Thymus (tissue), 11 donors: ENCODE data around the gene MCM6. TPM values are rescaled to one million over a fixed set of nuclear protein-coding genes. Genes with fewer than 3 reads are reported as not detected.
"Not testable (repeated sequence)": the region's sequence is repeated elsewhere in the genome, so short reads cannot be mapped to it uniquely, and the experiment has no call there.

Experiments used
- DNase-seq, 9 donors: peaks; one replicate each; pipeline ENCODE4 v3.0.0-alpha.2; 2013; ENCODE audit warnings: low spot score in 9 of 9, low read depth in 6 of 9, missing footprints in 1 of 9
- H3K27ac ChIP-seq, 2 donors: one replicate each; pipeline ENCODE4 v1.5.1; 2013; ENCODE audit warnings: control low read depth in 1 of 2, low read depth in 1 of 2, low read length in 1 of 2, mild to moderate bottlenecking in 1 of 2, moderate library complexity in 1 of 2
- H3K27me3 ChIP-seq, 2 donors: one replicate each; pipeline ENCODE4 v1.5.1; 2013; ENCODE audit warnings: low read length in 1 of 2; ENCODE audit not compliant: control insufficient read depth in 2 of 2, insufficient read depth in 1 of 2
- H3K36me3 ChIP-seq, 2 donors: one replicate each; pipeline ENCODE4 v1.5.1; 2013; ENCODE audit warnings: low read length in 1 of 2, mild to moderate bottlenecking in 1 of 2, moderate library complexity in 1 of 2; ENCODE audit not compliant: control insufficient read depth in 2 of 2, insufficient read depth in 2 of 2
- H3K4me1 ChIP-seq, 2 donors: one replicate each; pipeline ENCODE4 v1.5.1; 2013; ENCODE audit warnings: low read length in 2 of 2; ENCODE audit not compliant: control insufficient read depth in 2 of 2, insufficient read depth in 2 of 2
- H3K4me3 ChIP-seq, 2 donors: one replicate each; pipeline ENCODE4 v1.5.1; 2013; ENCODE audit warnings: low read length in 2 of 2, control low read depth in 1 of 2, mild to moderate bottlenecking in 1 of 2
- H3K9me3 ChIP-seq, 2 donors: one replicate each; pipeline ENCODE4 v1.5.1; 2013; ENCODE audit warnings: low read length in 1 of 2, mild to moderate bottlenecking in 1 of 2; ENCODE audit not compliant: control insufficient read depth in 2 of 2, insufficient read depth in 1 of 2
- WGBS: extraction: QIAGEN DNeasy Blood & Tissue Kit; methylation state at CpG from one replicate; pipeline ENCODE4 v1.1.7; 2013; 5-methylcytosine and 5-hydroxymethylcytosine counted together
- polyA plus RNA-seq: library from polyadenylated mRNA; stranded (reverse); fragments of 200-250 nt; gene quantifications from one replicate; pipeline ENCODE4 v1.2.3, GENCODE V29; 2013
- total RNA-seq: library from RNA; stranded (reverse); fragments of 120-200 nt; gene quantifications from one replicate; pipeline ENCODE4 v1.2.4, GENCODE V29; 2013
- donor health status: healthy.

MCM6 gene
- total and polyA plus RNA-seq, 2 donors = 19.5 to 52.4 TPM

GRCh38 chr2:135821190-135821589 is 55.1 kb downstream of the MCM6 start:
- Histone ChIP-seq H3K36me3 (peaks cover 12 to 19% of the 10 kb centered on the region in 2 donors), H3K4me3 (peak overlapping the region; percentile 55 to 84), H3K4me1 (peaks cover 29 to 47% of the 10 kb centered on the region in 2 donors), H3K27me3 (no peaks in the 10 kb centered on the region), H3K27ac (peak overlapping the region; percentile 36 to 95), H3K9me3 (peaks cover 7 to 13% of the 10 kb centered on the region in 2 donors)
- DNase-seq = peak in 1 of 9 donors; percentile 53
- 58% methylated on average over 2 of the region's 2 CpGs for WGBS

- no peaks in the 10 kb centered on the region for H3K27me3 ChIP-seq
- peak in 7 of 9 donors; percentile 57 to 92 (median 76) for DNase-seq
- peak overlapping the region; percentile 55 to 84 for H3K4me3 ChIP-seq
- H3K4me1 ChIP-seq = peaks cover 20 to 37% of the 10 kb centered on the region in 2 donors
- 4% methylated on average over 9 of the region's 9 CpGs for WGBS
- H3K36me3 ChIP-seq = peaks cover 12 to 19% of the 10 kb centered on the region in 2 donors
- H3K9me3 ChIP-seq = peaks cover 7 to 13% of the 10 kb centered on the region in 2 donors
- peak overlapping the region; percentile 85 to 95 for H3K27ac ChIP-seq
Measured at GRCh38 chr2:135820003-135820618, 56.1 kb downstream of the MCM6 start.

GRCh38 chr2:135818937-135819610 is 57.2 kb downstream of the MCM6 start:
- WGBS = 67% methylated on average over 8 of the region's 8 CpGs
- DNase-seq = peak in 3 of 9 donors; percentile 58 to 79 (median 65)
- H3K27me3 ChIP-seq = no peaks in the 10 kb centered on the region
- peak overlapping the region in 1 of 2 donors; percentile 84 for H3K4me3 ChIP-seq
- peaks cover 12 to 17% of the 10 kb centered on the region in 2 donors for H3K36me3 ChIP-seq
- peak overlapping the region; percentile 85 to 95 for H3K27ac ChIP-seq
- peaks cover 7 to 13% of the 10 kb centered on the region in 2 donors for H3K9me3 ChIP-seq
- peaks cover 18 to 27% of the 10 kb centered on the region in 2 donors for H3K4me1 ChIP-seq

GRCh38 chr2:135817951-135818350 is 58.3 kb downstream of the MCM6 start:
- Histone ChIP-seq H3K4me1 (peaks cover 16 to 17% of the 10 kb centered on the region in 2 donors), H3K27me3 (no peaks in the 10 kb centered on the region), H3K9me3 (peaks cover 1 to 5% of the 10 kb centered on the region in 2 donors), H3K4me3 (no peak overlapping the region), H3K27ac (no peak overlapping the region), H3K36me3 (peaks cover 5 to 6% of the 10 kb centered on the region in 2 donors)
- DNase-seq = no peak
- WGBS = 94% methylated on average over 4 of the region's 4 CpGs

- 96% methylated on average over 18 of the region's 18 CpGs for WGBS
- H3K9me3 ChIP-seq = peaks cover 0 to under 1% of the 10 kb centered on the region in 2 donors
- H3K4me3 ChIP-seq = no peak overlapping the region
- peaks cover under 1 to 3% of the 10 kb centered on the region in 2 donors for H3K36me3 ChIP-seq
- H3K4me1 ChIP-seq = peaks cover 13 to 17% of the 10 kb centered on the region in 2 donors
- no peak overlapping the region for H3K27ac ChIP-seq
- no peak for DNase-seq
- no peaks in the 10 kb centered on the region for H3K27me3 ChIP-seq
Measured at GRCh38 chr2:135817466-135817865, 58.8 kb downstream of the MCM6 start.

GRCh38 chr2:135815269-135815668 is 61.0 kb downstream of the MCM6 start:
- Histone ChIP-seq H3K9me3 (peaks cover 0 to 2% of the 10 kb centered on the region in 2 donors), H3K27me3 (no peaks in the 10 kb centered on the region), H3K36me3 (peaks cover 0 to 3% of the 10 kb centered on the region in 2 donors), H3K4me1 (peaks cover 9 to 13% of the 10 kb centered on the region in 2 donors), H3K27ac (no peak overlapping the region), H3K4me3 (no peak overlapping the region)
- WGBS = 82% methylated on average over 3 of the region's 3 CpGs
- no peak for DNase-seq

GRCh38 chr2:135812907-135813511 is 63.2 kb downstream of the MCM6 start:
- no peak overlapping the region for H3K4me3 ChIP-seq
- H3K36me3 ChIP-seq = peaks cover 0 to 3% of the 10 kb centered on the region in 2 donors
- peaks cover 0 to 9% of the 10 kb centered on the region in 2 donors for H3K9me3 ChIP-seq
- no peaks in the 10 kb centered on the region for H3K27me3 ChIP-seq
- no peak overlapping the region for H3K27ac ChIP-seq
- H3K4me1 ChIP-seq = no peaks in the 10 kb centered on the region
- DNase-seq = no peak
- 91% methylated on average over 2 of the region's 2 CpGs for WGBS

GRCh38 chr2:135807874-135808273 is 68.4 kb downstream of the MCM6 start:
- not testable (repeated sequence) for H3K27me3 ChIP-seq, DNase-seq, H3K9me3 ChIP-seq, H3K4me1 ChIP-seq, H3K4me3 ChIP-seq, H3K36me3 ChIP-seq, H3K27ac ChIP-seq
- 93% methylated on average over 3 of the region's 3 CpGs for whole genome bisulfite sequencing

- no peak overlapping the region for H3K4me3 ChIP-seq
- no peaks in the 10 kb centered on the region for H3K27me3 ChIP-seq
- peaks cover 2 to 9% of the 10 kb centered on the region in 2 donors for H3K4me1 ChIP-seq
- H3K27ac ChIP-seq = no peak overlapping the region
- peaks cover 0 to 24% of the 10 kb centered on the region in 2 donors for H3K9me3 ChIP-seq
- DNase-seq = no peak
- WGBS = 95% methylated on average over 2 of the region's 2 CpGs
- no peaks in the 10 kb centered on the region for H3K36me3 ChIP-seq
Measured at GRCh38 chr2:135803278-135803677, 73.0 kb downstream of the MCM6 start.
